ENCODE measurements around the gene PCK2.
"Not testable (repeated sequence)": the region's sequence is repeated elsewhere in the genome, so short reads cannot be mapped to it uniquely, and the experiment has no call there.

Gene PCK2

GRCh38 chr14:24098229-24098926 lies 4.3 kb downstream of the PCK2 start:
- H3K4me3 ChIP-seq (ENCODE audit: low read length): no peak overlapping the region
- DNase-seq (ENCODE audit: low read depth): no peak
- no peak for TF ChIP-seq CTCF (IDR thresholded peaks at IDR 0.05; ENCODE audit: insufficient read depth, low read depth, low read length, missing control alignments)

GRCh38 chr14:24098927-24099813 lies 5.1 kb downstream of the PCK2 start:
- TF ChIP-seq CTCF (IDR thresholded peaks at IDR 0.05; ENCODE audit: insufficient read depth, low read depth, low read length, missing control alignments): no peak
- no peak overlapping the region for H3K4me3 ChIP-seq (ENCODE audit: low read length)
- DNase-seq (ENCODE audit: low read depth): no peak

- no peak for DNase-seq (ENCODE audit: low read depth)
- TF ChIP-seq CTCF (IDR thresholded peaks at IDR 0.05; ENCODE audit: insufficient read depth, low read depth, low read length, missing control alignments): no peak
- no peak overlapping the region for H3K4me3 ChIP-seq (ENCODE audit: low read length)
Observed at GRCh38 chr14:24100197-24100981, 6.3 kb downstream of the PCK2 start.

- no peak for DNase-seq (ENCODE audit: low read depth)
- TF ChIP-seq CTCF (IDR thresholded peaks at IDR 0.05; ENCODE audit: insufficient read depth, low read depth, low read length, missing control alignments): no peak
- H3K4me3 ChIP-seq (ENCODE audit: low read length): no peak overlapping the region
Observed at GRCh38 chr14:24100982-24101494, 6.9 kb downstream of the PCK2 start.

- TF ChIP-seq CTCF (IDR thresholded peaks at IDR 0.05; ENCODE audit: insufficient read depth, low read depth, low read length, missing control alignments): no peak
- H3K4me3 ChIP-seq (ENCODE audit: low read length): no peak overlapping the region
- DNase-seq (ENCODE audit: low read depth): no peak
Observed at GRCh38 chr14:24102357-24103048, 8.4 kb downstream of the PCK2 start.

- H3K4me3 ChIP-seq (ENCODE audit: low read length): no peak overlapping the region
- no peak for DNase-seq (ENCODE audit: low read depth)
- no peak for TF ChIP-seq CTCF (IDR thresholded peaks at IDR 0.05; ENCODE audit: insufficient read depth, low read depth, low read length, missing control alignments)
Observed at GRCh38 chr14:24103451-24103850, 9.3 kb downstream of the PCK2 start.

- not testable (repeated sequence) for H3K4me3 ChIP-seq (ENCODE audit: low read length)
Observed at GRCh38 chr14:24105609-24106239, 11.6 kb downstream of the PCK2 start.

More at GRCh38 chr14:24105609-24106239, 11.6 kb downstream of the PCK2 start:
- DNase-seq (ENCODE audit: low read depth): not testable (repeated sequence)

Measured in epithelial cell of esophagus (primary cell).